Activated T-cell treated with anti-CD3 and anti-CD28 coated beads for 1 hour (primary cell): Measurements from ENCODE around the gene LUC7L2.
"Not testable (repeated sequence)": the region's sequence is repeated elsewhere in the genome, so short reads cannot be mapped to it uniquely, and the experiment has no call there.

Experiments used
- DNase-seq: peaks from one replicate; pipeline ENCODE4 v3.0.0-alpha.2; 2020; ENCODE audit warnings: low read depth

LUC7L2 gene

GRCh38 chr7:139446051-139446890 lies 86.6 kb downstream of the LUC7L2 start:
- DNase-seq = no peak

GRCh38 chr7:139450851-139451250 lies 91.2 kb downstream of the LUC7L2 start:
- DNase-seq = no peak

- DNase-seq = no peak
These were observed 91.9 kb downstream of the LUC7L2 start for GRCh38 chr7:139451638-139452037.

- DNase-seq = no peak
These were observed 93.4 kb downstream of the LUC7L2 start for GRCh38 chr7:139452958-139453672.

- DNase-seq = no peak
These were observed 94.1 kb downstream of the LUC7L2 start for GRCh38 chr7:139453673-139454321.

GRCh38 chr7:139455789-139456188 lies 96.1 kb downstream of the LUC7L2 start:
- no peak for DNase-seq

- no peak for DNase-seq
These were observed 96.8 kb downstream of the LUC7L2 start for GRCh38 chr7:139456511-139456910.

GRCh38 chr7:139457153-139457946 lies 97.7 kb downstream of the LUC7L2 start:
- DNase-seq = no peak

GRCh38 chr7:139463421-139463820 lies 103.7 kb downstream of the LUC7L2 start:
- DNase-seq = not testable (repeated sequence)

- not testable (repeated sequence) for DNase-seq
These were observed 104.8 kb downstream of the LUC7L2 start for GRCh38 chr7:139464511-139464910.

GRCh38 chr7:139465072-139465471 lies 105.4 kb downstream of the LUC7L2 start:
- not testable (repeated sequence) for DNase-seq

- DNase-seq = not testable (repeated sequence)
These were observed 108.0 kb downstream of the LUC7L2 start for GRCh38 chr7:139467729-139468128.

GRCh38 chr7:139468281-139468680 lies 108.6 kb downstream of the LUC7L2 start:
- not testable (repeated sequence) for DNase-seq

- no peak for DNase-seq
These were observed 112.2 kb downstream of the LUC7L2 start for GRCh38 chr7:139471740-139472353.
